GM18861 (cell line): ENCODE measurements around the gene FGF21.
A peak's percentile ranks its signal among the peaks of the same experiment; 100 is the strongest.
"Not testable (repeated sequence)": the region's sequence is repeated elsewhere in the genome, so short reads cannot be mapped to it uniquely, and the experiment has no call there.

Source experiments
- ATAC-seq: cut with Tn5 transposase; IDR thresholded peaks from one replicate; pipeline ENCODE4 v1.9.1; 2021; ENCODE audit not compliant: unreplicated experiment

Gene FGF21

GRCh38 chr19:48786422-48786821 lies 31.1 kb downstream of the FGF21 start:
- ATAC-seq: not testable (repeated sequence)

GRCh38 chr19:48787331-48787730 lies 32.0 kb downstream of the FGF21 start:
- not testable (repeated sequence) for ATAC-seq

- no peak for ATAC-seq
These were observed 37.9 kb downstream of the FGF21 start for GRCh38 chr19:48793271-48793670.

GRCh38 chr19:48794291-48794690 lies 39.0 kb downstream of the FGF21 start:
- no peak for ATAC-seq

- peak; percentile 75 for ATAC-seq
These were observed 39.8 kb downstream of the FGF21 start for GRCh38 chr19:48795055-48795684.

- ATAC-seq: no peak
These were observed 40.4 kb downstream of the FGF21 start for GRCh38 chr19:48795685-48796070.

- ATAC-seq: no peak
These were observed 41.2 kb downstream of the FGF21 start for GRCh38 chr19:48796298-48797083.

- no peak for ATAC-seq
These were observed 41.8 kb downstream of the FGF21 start for GRCh38 chr19:48797103-48797502.

GRCh38 chr19:48798937-48799336 lies 43.6 kb downstream of the FGF21 start:
- ATAC-seq: no peak

GRCh38 chr19:48799358-48800300 lies 44.3 kb downstream of the FGF21 start:
- no peak for ATAC-seq

- ATAC-seq: no peak
These were observed 47.3 kb downstream of the FGF21 start for GRCh38 chr19:48802623-48803022.

- ATAC-seq: no peak
These were observed 49.2 kb downstream of the FGF21 start for GRCh38 chr19:48804496-48804895.

GRCh38 chr19:48805452-48805851 lies 50.1 kb downstream of the FGF21 start:
- no peak for ATAC-seq

- ATAC-seq: no peak
These were observed 51.1 kb downstream of the FGF21 start for GRCh38 chr19:48806518-48806817.

GRCh38 chr19:48806818-48807589 lies 51.7 kb downstream of the FGF21 start:
- ATAC-seq: no peak

- no peak for ATAC-seq
These were observed 52.4 kb downstream of the FGF21 start for GRCh38 chr19:48807590-48808308.
